Sigmoid colon (tissue), 7 donors: ENCODE data around the gene C1orf21. TPM values are rescaled to one million over a fixed set of nuclear protein-coding genes. Genes with fewer than 3 reads are reported as not detected.

ENCODE experiments used
- DNase-seq: peaks from one replicate; pipeline ENCODE4 v3.0.0-alpha.2; 2019
- H3K27ac ChIP-seq, 4 donors: fragments of 200-600 bp; sonication (generic); one replicate each; pipeline ENCODE4 v1.5.1; 2016 to 2019; ENCODE audit warnings: mild to moderate bottlenecking in 1 of 4
- H3K27me3 ChIP-seq, 3 donors: fragments of 200-600 bp; sonication (generic); one replicate each; pipeline ENCODE4 v1.5.1; 2019; ENCODE audit warnings: mild to moderate bottlenecking in 1 of 3
- H3K36me3 ChIP-seq, 4 donors: fragments of 200-600 bp; sonication (generic); one replicate each; pipeline ENCODE4 v1.5.1; 2016 to 2019
- H3K4me1 ChIP-seq, 4 donors: fragments of 200-600 bp; sonication (generic); one replicate each; pipeline ENCODE4 v1.5.1; 2017 to 2019
- H3K4me3 ChIP-seq, 4 donors: fragments of 200-600 bp; sonication (generic); one replicate each; pipeline ENCODE4 v1.5.1; 2017 to 2019; ENCODE audit warnings: mild to moderate bottlenecking in 2 of 4, moderate library complexity in 1 of 4
- H3K9me3 ChIP-seq, 4 donors: fragments of 200-600 bp in 3 of 4; sonication (generic) in 3 of 4; one replicate each; pipeline versions ENCODE4 v1.5.1 to v1.6.1; 2013 to 2019
- EP300 ChIP-seq, 4 donors: sonication (generic); formaldehyde crosslinking; IDR thresholded peaks; one replicate each; pipeline ENCODE4 v1.6.1; 2017; ENCODE audit warnings: antibody characterized with exemption in 4 of 4
- POLR2A ChIP-seq, 2 donors: fragments of 450-650 bp; IDR thresholded peaks; one replicate each; pipeline ENCODE4 v1.6.1; 2016; ENCODE audit warnings: antibody characterized with exemption in 2 of 2, mild to moderate bottlenecking in 2 of 2, moderate library complexity in 2 of 2
- POLR2AphosphoS5 ChIP-seq, 4 donors: sonication (generic); formaldehyde crosslinking; IDR thresholded peaks; one replicate each; pipeline ENCODE4 v1.6.1; 2017; ENCODE audit warnings: antibody characterized with exemption in 4 of 4
- WGBS, 2 donors: extraction: QIAGEN DNeasy Blood & Tissue Kit; methylation state at CpG; one replicate each; pipeline ENCODE4 v1.1.7; 2013; 5-methylcytosine and 5-hydroxymethylcytosine counted together
- intact Hi-C: fragments of 100-400 bp; cut with DNase I; formaldehyde crosslinking; loops from one replicate; pipeline ENCODE4 v1.15.1; 2023
- polyA plus RNA-seq, 3 donors: library from polyadenylated mRNA; stranded (reverse); fragments of 200-250 nt; gene quantifications; one replicate each; pipeline ENCODE4 v1.2.3, GENCODE V29; 2013
- total RNA-seq, 4 donors: library from RNA; depleted of rRNA; stranded (reverse); fragments of >200 nt; gene quantifications; one replicate each; pipeline ENCODE4 v1.1.0, GENCODE V29; 2016
- TF ChIP-seq, protein P1 (sequence below), 4 experiments: fragments of 450-650 bp in 3 of 4; fragments of 200-600 bp in 1 of 4; IDR thresholded peaks; one replicate each; pipeline ENCODE4 v1.5.1; 2016 to 2019; ENCODE audit warnings: antibody characterized with exemption in 4 of 4, mild to moderate bottlenecking in 3 of 4, moderate library complexity in 2 of 4
- donor health status: healthy with polysubstance abuse.
- donor health status: Bipolar disorder and iron deficiency.
- donor health status: healthy.

Gene C1orf21
- total and polyA plus RNA-seq, 7 donors, result 39.5 to 109 (median 80.0) TPM

- H3K4me1 ChIP-seq, result peaks cover 0 to 78% (median 45%) of the 10 kb centered on the region in 4 donors
- intact Hi-C loops, result no loop called here
- peak overlapping the region; percentile 71 to 91 (median 90) for H3K27ac ChIP-seq
- TF ChIP-seq POLR2A (IDR thresholded peaks at IDR 0.05) (no peak), POLR2AphosphoS5 (IDR thresholded peaks at IDR 0.05) (no peak), EP300 (IDR thresholded peaks at IDR 0.05) (no peak)
- TF ChIP-seq, protein P1, sequence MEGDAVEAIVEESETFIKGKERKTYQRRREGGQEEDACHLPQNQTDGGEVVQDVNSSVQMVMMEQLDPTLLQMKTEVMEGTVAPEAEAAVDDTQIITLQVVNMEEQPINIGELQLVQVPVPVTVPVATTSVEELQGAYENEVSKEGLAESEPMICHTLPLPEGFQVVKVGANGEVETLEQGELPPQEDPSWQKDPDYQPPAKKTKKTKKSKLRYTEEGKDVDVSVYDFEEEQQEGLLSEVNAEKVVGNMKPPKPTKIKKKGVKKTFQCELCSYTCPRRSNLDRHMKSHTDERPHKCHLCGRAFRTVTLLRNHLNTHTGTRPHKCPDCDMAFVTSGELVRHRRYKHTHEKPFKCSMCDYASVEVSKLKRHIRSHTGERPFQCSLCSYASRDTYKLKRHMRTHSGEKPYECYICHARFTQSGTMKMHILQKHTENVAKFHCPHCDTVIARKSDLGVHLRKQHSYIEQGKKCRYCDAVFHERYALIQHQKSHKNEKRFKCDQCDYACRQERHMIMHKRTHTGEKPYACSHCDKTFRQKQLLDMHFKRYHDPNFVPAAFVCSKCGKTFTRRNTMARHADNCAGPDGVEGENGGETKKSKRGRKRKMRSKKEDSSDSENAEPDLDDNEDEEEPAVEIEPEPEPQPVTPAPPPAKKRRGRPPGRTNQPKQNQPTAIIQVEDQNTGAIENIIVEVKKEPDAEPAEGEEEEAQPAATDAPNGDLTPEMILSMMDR (IDR thresholded peaks at IDR 0.05), result no peak
- no peak overlapping the region for H3K4me3 ChIP-seq
- peak; percentile 70 for DNase-seq
- H3K27me3 ChIP-seq, result no peaks in the 10 kb centered on the region
- WGBS, 2 donors, result 58 to 78% methylated on average over 13 of the region's 13 CpGs
- H3K36me3 ChIP-seq, result no peaks in the 10 kb centered on the region
- H3K9me3 ChIP-seq, result no peaks in the 10 kb centered on the region
Observed at GRCh38 chr1:184626076-184627006, 239.5 kb downstream of the C1orf21 start.

- H3K4me3 ChIP-seq, result no peak overlapping the region
- peaks cover 0 to 77% (median 41%) of the 10 kb centered on the region in 4 donors for H3K4me1 ChIP-seq
- H3K36me3 ChIP-seq, result no peaks in the 10 kb centered on the region
- peak overlapping the region; percentile 71 to 91 (median 90) for H3K27ac ChIP-seq
- H3K9me3 ChIP-seq, result no peaks in the 10 kb centered on the region
- TF ChIP-seq EP300 (IDR thresholded peaks at IDR 0.05) (no peak), POLR2AphosphoS5 (IDR thresholded peaks at IDR 0.05) (no peak), POLR2A (IDR thresholded peaks at IDR 0.05) (no peak)
- TF ChIP-seq, protein P1 (IDR thresholded peaks at IDR 0.05), result no peak
- 83 to 85% methylated on average over 3 of the region's 3 CpGs for WGBS, 2 donors
- intact Hi-C loops, result no loop called here
- no peak for DNase-seq
- no peaks in the 10 kb centered on the region for H3K27me3 ChIP-seq
Observed at GRCh38 chr1:184627007-184627341, 240.1 kb downstream of the C1orf21 start.

- Histone ChIP-seq H3K9me3 (no peaks in the 10 kb centered on the region), H3K36me3 (no peaks in the 10 kb centered on the region), H3K4me1 (peaks cover 0 to 76% (median 36%) of the 10 kb centered on the region in 4 donors), H3K27me3 (no peaks in the 10 kb centered on the region), H3K4me3 (no peak overlapping the region), H3K27ac (peak overlapping the region; percentile 66 to 77 (median 72))
- TF ChIP-seq, protein P1 (IDR thresholded peaks at IDR 0.05), result no peak
- TF ChIP-seq POLR2A (IDR thresholded peaks at IDR 0.05) (no peak), POLR2AphosphoS5 (IDR thresholded peaks at IDR 0.05) (no peak), EP300 (IDR thresholded peaks at IDR 0.05) (no peak)
- DNase-seq, result no peak
- WGBS, 2 donors, result 92 to 93% methylated on average over 4 of the region's 4 CpGs
- intact Hi-C loops, result no loop called here
Observed at GRCh38 chr1:184629266-184629665, 242.4 kb downstream of the C1orf21 start.

DNA sequence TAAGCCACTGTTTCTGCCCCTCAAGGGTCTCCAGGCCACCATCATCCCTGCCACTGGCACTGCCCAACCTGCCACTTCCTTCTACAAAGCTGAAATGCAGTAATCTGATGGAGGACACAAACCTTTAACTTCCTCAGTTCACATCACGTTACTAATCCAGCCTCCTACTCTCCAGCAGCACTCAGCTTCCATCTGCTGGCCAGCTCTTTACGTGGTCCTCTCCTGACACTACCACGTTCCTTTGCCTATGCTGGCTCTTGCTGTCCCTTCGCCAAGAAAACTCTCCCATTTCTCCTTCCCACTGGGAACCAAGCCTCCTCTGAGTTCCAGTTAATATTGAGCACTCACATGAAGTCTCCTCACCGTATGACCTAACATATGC lies 243.8 kb downstream of the C1orf21 start:
- H3K4me1 ChIP-seq, result peaks cover 0 to 71% (median 36%) of the 10 kb centered on the region in 4 donors
- 78 to 80% methylated on average over 5 of the region's 5 CpGs for WGBS, 2 donors

More for the DNA sequence above, 243.8 kb downstream of the C1orf21 start:
- intact Hi-C loops, result no loop called here
- DNase-seq, result no peak
- Histone ChIP-seq H3K36me3 (no peaks in the 10 kb centered on the region), H3K27ac (peak overlapping the region; percentile 66 to 77 (median 72)), H3K9me3 (no peaks in the 10 kb centered on the region), H3K27me3 (no peaks in the 10 kb centered on the region), H3K4me3 (no peak overlapping the region)
- TF ChIP-seq, protein P1 (IDR thresholded peaks at IDR 0.05), result no peak
- TF ChIP-seq POLR2A (IDR thresholded peaks at IDR 0.05) (no peak), POLR2AphosphoS5 (IDR thresholded peaks at IDR 0.05) (no peak), EP300 (IDR thresholded peaks at IDR 0.05) (no peak)
